ENCODE results near the gene HYAL3. TPM values are rescaled to one million over a fixed set of nuclear protein-coding genes. Genes with fewer than 3 reads are reported as not detected.

The HYAL3 gene
- total and polyA plus RNA-seq, 11 donors, result 1.0 to 3.2 (median 1.6) TPM

DNA sequence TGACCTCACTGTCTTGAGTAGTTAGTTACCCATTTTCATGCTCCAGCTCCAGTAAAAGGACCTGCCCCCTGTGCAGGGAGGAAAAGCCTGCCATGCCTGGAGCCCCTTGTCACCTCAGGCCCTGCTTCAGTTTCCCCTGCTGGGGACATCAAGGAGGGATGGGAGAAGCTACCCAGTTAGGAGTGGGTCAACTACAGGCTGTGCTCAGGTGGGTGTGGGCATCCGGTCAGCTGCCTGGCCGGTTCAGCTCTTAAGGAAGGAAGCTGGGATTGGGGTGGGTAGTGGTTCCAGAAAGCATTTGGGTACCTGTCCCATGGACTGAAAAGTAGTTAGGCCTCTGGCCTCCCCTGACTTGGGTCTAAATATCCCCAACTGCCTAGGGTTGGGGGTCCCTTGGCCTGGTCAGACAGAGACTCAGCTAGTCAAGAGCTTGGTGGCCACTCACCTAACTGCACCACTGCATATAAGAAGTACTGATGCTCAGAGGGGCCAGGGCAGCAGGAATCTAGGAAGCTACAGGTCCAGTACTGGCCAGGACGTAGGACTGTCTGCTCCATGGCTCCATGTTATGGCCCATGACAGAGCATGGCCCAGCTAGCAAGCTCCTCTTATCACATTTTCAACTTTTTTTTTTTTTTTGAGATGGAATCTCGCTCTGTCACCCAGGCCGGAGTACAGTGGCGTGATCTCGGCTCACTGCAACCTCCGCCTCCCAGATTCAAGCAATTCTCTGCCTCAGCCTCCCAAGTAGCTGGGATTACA lies 19.8 kb downstream of the HYAL3 start:
- Histone ChIP-seq H3K4me1 (peaks cover 0 to 41% (median 14%) of the 10 kb centered on the region in 12 donors), H3K9me3 (no peaks in the 10 kb centered on the region), H3K27me3 (peaks cover 0 to 27% (median 5%) of the 10 kb centered on the region in 9 donors), H3K36me3 (no peaks in the 10 kb centered on the region), H3K27ac (peak overlapping the region; percentile 36 to 94 (median 84)), H3K4me3 (peak overlapping the region in 11 of 12 donors; percentile 9 to 53 (median 43))
- intact Hi-C loops (cut with DNase I), result loop anchor here in 4 of 10 donors (10.0 kb wide), 2 partner anchors 45 to 155 kb away; partner anchors contain the start of genes HYAL2 (in 2 of the 4) and TUSC2 (in 2 of the 4)
- 57 to 70% (median 63%) methylated on average over 8 of the region's 8 CpGs for WGBS, 4 donors
- DNase-seq (no peak), ATAC-seq (peak; percentile 18 to 55 (median 21))
- TF ChIP-seq, protein P1, sequence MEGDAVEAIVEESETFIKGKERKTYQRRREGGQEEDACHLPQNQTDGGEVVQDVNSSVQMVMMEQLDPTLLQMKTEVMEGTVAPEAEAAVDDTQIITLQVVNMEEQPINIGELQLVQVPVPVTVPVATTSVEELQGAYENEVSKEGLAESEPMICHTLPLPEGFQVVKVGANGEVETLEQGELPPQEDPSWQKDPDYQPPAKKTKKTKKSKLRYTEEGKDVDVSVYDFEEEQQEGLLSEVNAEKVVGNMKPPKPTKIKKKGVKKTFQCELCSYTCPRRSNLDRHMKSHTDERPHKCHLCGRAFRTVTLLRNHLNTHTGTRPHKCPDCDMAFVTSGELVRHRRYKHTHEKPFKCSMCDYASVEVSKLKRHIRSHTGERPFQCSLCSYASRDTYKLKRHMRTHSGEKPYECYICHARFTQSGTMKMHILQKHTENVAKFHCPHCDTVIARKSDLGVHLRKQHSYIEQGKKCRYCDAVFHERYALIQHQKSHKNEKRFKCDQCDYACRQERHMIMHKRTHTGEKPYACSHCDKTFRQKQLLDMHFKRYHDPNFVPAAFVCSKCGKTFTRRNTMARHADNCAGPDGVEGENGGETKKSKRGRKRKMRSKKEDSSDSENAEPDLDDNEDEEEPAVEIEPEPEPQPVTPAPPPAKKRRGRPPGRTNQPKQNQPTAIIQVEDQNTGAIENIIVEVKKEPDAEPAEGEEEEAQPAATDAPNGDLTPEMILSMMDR (IDR thresholded peaks at IDR 0.05), result no peak
- TF ChIP-seq POLR2A (IDR thresholded peaks at IDR 0.05), result no peak

DNA sequence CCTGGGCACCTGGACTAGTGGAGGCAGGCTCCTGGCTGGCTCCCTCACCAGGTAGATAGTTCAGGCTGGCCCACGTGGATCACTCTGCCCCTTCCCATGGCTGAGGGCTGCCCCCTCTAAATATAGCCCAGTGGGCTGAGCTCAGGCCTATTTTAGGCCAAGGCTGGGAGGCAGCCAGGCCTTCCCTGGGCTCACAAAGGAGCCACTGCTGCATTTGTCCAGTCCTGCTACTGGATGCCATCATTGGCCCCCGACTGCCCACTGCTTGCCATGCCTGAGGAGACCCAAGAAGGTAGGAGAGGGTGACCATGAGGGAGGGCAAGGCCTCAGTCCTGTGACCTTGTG lies 20.4 kb downstream of the HYAL3 start, which contains the start of gene LSMEM2:
Gene LSMEM2, plus strand, starts transcription at position 208 of the 345 bp plus-strand sequence. Its CDS starts 27 bp downstream, at position 235.
- DNase-seq, result peak in 4 of 5 donors; percentile 71 to 85 (median 78)
- WGBS, 4 donors, result 15 to 63% (median 31%) methylated on average over 1 to 2 of the region's 2 CpGs
- Histone ChIP-seq H3K4me1 (peaks cover 0 to 47% (median 17%) of the 10 kb centered on the region in 12 donors), H3K27me3 (peaks cover 0 to 32% (median 6%) of the 10 kb centered on the region in 9 donors), H3K36me3 (no peaks in the 10 kb centered on the region), H3K4me3 (peak within 1 kb of the TSS in 11 of 12 donors; percentile 9 to 53 (median 43)), H3K27ac (peak within 1 kb of the TSS; percentile 36 to 94 (median 84)), H3K9me3 (no peaks in the 10 kb centered on the region)
- TF ChIP-seq, protein P1 (IDR thresholded peaks at IDR 0.05), result no peak
- peak in 1 of 2 donors; percentile 23 for TF ChIP-seq POLR2A (IDR thresholded peaks at IDR 0.05)
- intact Hi-C loops (cut with DNase I), result loop anchor here in 4 of 10 donors (10.0 kb wide), 2 partner anchors 46 to 154 kb away; partner anchors contain the start of genes HYAL2 (in 2 of the 4) and TUSC2 (in 2 of the 4)
- ATAC-seq, result peak; percentile 85 to 94 (median 88)

DNA sequence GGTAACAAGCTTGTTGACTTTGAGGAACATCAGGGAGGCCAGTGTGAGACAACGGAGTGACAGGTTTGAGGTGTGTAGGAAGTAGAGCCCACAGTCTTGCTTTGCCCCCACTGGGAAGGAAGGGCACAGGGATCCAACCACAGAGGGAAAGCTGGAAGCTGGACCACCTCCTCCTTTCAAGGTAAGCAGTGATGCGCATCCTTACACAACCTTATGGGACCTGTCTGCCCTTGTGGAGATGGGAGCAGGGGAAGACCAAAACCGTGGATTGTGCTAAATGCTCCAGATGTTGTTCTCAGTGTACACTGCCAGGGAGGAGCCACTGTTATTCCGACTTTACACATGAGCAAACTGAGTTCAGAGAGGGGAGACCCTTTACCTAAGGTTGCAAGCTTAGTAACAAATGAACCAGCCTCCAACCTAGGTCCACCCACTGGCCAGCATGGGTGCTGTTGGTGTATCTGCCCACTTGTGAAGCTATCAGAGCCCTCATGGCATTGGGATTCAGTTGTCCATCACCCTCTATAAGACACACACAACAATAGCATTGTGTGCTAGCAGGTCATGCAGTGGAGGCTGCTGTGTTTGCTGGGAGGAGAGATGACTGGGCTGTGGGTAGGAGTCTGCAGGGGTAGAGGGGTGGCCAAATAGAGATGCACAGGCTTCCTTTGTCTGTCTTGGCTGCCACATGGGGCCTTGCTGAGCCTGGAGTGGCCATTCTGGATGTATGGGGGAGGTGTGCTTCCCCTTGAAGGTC lies 20.9 kb downstream of the HYAL3 start:
- ATAC-seq (peak in 3 of 4 donors; percentile 4 to 16 (median 4)), DNase-seq (no peak)
- Histone ChIP-seq H3K27me3 (peaks cover 0 to 38% (median 6%) of the 10 kb centered on the region in 9 donors), H3K27ac (peak overlapping the region; percentile 36 to 94 (median 84)), H3K36me3 (no peaks in the 10 kb centered on the region), H3K9me3 (no peaks in the 10 kb centered on the region), H3K4me1 (peaks cover 0 to 52% (median 21%) of the 10 kb centered on the region in 12 donors), H3K4me3 (no peak overlapping the region)
- intact Hi-C loops (cut with DNase I), result loop anchor here in 4 of 10 donors (10.0 kb wide), 2 partner anchors 46 to 154 kb away; partner anchors contain the start of genes HYAL2 (in 2 of the 4) and TUSC2 (in 2 of the 4)
- 79 to 85% (median 81%) methylated on average over 3 to 4 of the region's 4 CpGs for WGBS, 4 donors
- TF ChIP-seq, protein P1 (IDR thresholded peaks at IDR 0.05), result no peak
- TF ChIP-seq POLR2A (IDR thresholded peaks at IDR 0.05), result no peak
